NCI-H1092 treated with DMSO at 0.1 percent for 48 hours (cell line): ENCODE data around the gene NIT1.

Experiments
- DNase-seq: peaks from one replicate; lab custom pipeline; 2025; lab: John Stamatoyannopoulos, UW

Gene NIT1

GRCh38 chr1:161117759-161118581, at the start of gene NIT1, which contains the start of gene PFDN2:
Gene NIT1, plus strand, starts transcription at chr1:161118105. Its CDS starts 72 bp downstream, at chr1:161118177.
Gene PFDN2, minus strand, starts transcription at chr1:161118037. Its CDS starts 11 bp downstream, at chr1:161118026.
- peak; percentile 72 for DNase-seq

GRCh38 chr1:161068306-161069234, 49.3 kb upstream of the NIT1 start:
- DNase-seq = no peak

- no peak for DNase-seq
Observed at GRCh38 chr1:161069241-161069640, 48.7 kb upstream of the NIT1 start.

GRCh38 chr1:161069731-161070270, 48.1 kb upstream of the NIT1 start, which contains the start of gene ARHGAP30:
Gene ARHGAP30, minus strand, starts transcription at chr1:161069891. Its CDS starts 267 bp downstream, at chr1:161069624.
- no peak for DNase-seq

GRCh38 chr1:161070761-161071160, 47.1 kb upstream of the NIT1 start:
- DNase-seq = no peak

GRCh38 chr1:161071886-161072371, 46.0 kb upstream of the NIT1 start:
- peak; percentile 16 for DNase-seq

- no peak for DNase-seq
Observed at GRCh38 chr1:161072751-161073449, 45.0 kb upstream of the NIT1 start.

- DNase-seq = no peak
Observed at GRCh38 chr1:161073474-161074121, 44.3 kb upstream of the NIT1 start.

- DNase-seq = no peak
Observed at GRCh38 chr1:161074676-161075368, 43.1 kb upstream of the NIT1 start.

- DNase-seq = no peak
Observed at GRCh38 chr1:161076410-161076809, 41.5 kb upstream of the NIT1 start.

- DNase-seq = no peak
Observed at GRCh38 chr1:161077426-161077825, 40.5 kb upstream of the NIT1 start.

GRCh38 chr1:161079436-161080110, 38.3 kb upstream of the NIT1 start:
- no peak for DNase-seq

GRCh38 chr1:161080441-161081405, 37.2 kb upstream of the NIT1 start:
- no peak for DNase-seq

GRCh38 chr1:161081519-161081918, 36.4 kb upstream of the NIT1 start:
- DNase-seq = no peak

GRCh38 chr1:161082483-161082882, 35.4 kb upstream of the NIT1 start:
- no peak for DNase-seq

GRCh38 chr1:161082996-161083747, 34.7 kb upstream of the NIT1 start:
- no peak for DNase-seq

GRCh38 chr1:161083748-161084596, 33.9 kb upstream of the NIT1 start:
- no peak for DNase-seq
